DND-41 (cell line): ENCODE results near the gene DUSP5.

Experiments
- CTCF ChIP-seq: IDR thresholded peaks from 2 replicates; pipeline ENCODE4 v1.5.1; 2012; ENCODE audit warnings: borderline replicate concordance, low read length, moderate library complexity, mild to moderate bottlenecking; ENCODE audit not compliant: poor library complexity, severe bottlenecking; ENCODE audit errors: extremely low read depth
- EZH2 ChIP-seq: IDR thresholded peaks from 3 replicates; pipeline ENCODE4 v1.6.1; 2012; ENCODE audit warnings: borderline replicate concordance, low read depth, mild to moderate bottlenecking, moderate library complexity, low read length, inconsistent platforms; ENCODE audit not compliant: severe bottlenecking

GRCh38 chr10:110499796-110500514, 2.2 kb downstream of the DUSP5 start:
- no peak for TF ChIP-seq CTCF
- TF ChIP-seq EZH2: no peak
